ENCODE measurements around the gene EIF6.

EIF6 gene

GRCh38 chr20:35274172-35275092 lies 10.1 kb downstream of the EIF6 start:
- no peak for TF ChIP-seq POLR2AphosphoS5 (IDR thresholded peaks at IDR 0.05; ENCODE audit: low read depth, low read length)
- 0 out of 2 replicates have a peak, but pooled peaks have one; percentile 4 for TF ChIP-seq POLR2A (IDR thresholded peaks at IDR 0.05; ENCODE audit: low read depth, low read length)
- DNase-seq (ENCODE audit: insufficient read length, low spot score) (no peak), FAIRE-seq (no peak)

- DNase-seq (ENCODE audit: insufficient read length, low spot score) = no peak
- TF ChIP-seq POLR2A (IDR thresholded peaks at IDR 0.05; ENCODE audit: low read depth, low read length) (no peak), POU2F2 (IDR thresholded peaks at IDR 0.05; ENCODE audit: low read depth, low read length) (no peak), POLR2AphosphoS5 (IDR thresholded peaks at IDR 0.05; ENCODE audit: low read depth, low read length) (no peak), SPI1 (IDR thresholded peaks at IDR 0.05; ENCODE audit: low read depth, low read length) (no peak), PAX5 (IDR thresholded peaks at IDR 0.05; ENCODE audit: insufficient read depth, low read length, severe bottlenecking) (no peak), TAF1 (IDR thresholded peaks at IDR 0.05; ENCODE audit: low read depth, low read length) (no peak)
- no peak for FAIRE-seq
Measured at GRCh38 chr20:35273449-35274171, 11.0 kb downstream of the EIF6 start.

DNA sequence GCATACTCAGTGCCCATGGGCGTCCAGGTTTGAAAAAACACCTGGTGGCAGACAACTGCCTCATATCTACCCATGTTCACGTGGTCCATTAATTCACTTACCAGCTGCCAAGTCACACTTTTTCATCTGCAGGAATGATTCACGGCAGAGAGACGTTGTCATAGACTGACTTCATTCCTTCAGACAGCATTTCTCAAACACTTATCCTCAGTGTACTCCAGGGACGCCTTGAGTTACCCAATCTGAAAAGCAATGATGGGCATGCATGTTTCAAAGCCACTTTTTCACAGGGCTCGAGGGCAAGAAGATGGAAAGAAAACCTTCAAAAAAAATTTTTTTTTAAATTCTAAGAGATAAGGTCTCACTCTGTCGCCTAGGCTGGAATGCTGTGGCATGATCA lies 12.7 kb downstream of the EIF6 start:
- FAIRE-seq (no peak), DNase-seq (ENCODE audit: insufficient read length, low spot score) (no peak)
- TF ChIP-seq TAF1 (IDR thresholded peaks at IDR 0.05; ENCODE audit: low read depth, low read length) (no peak), POLR2A (IDR thresholded peaks at IDR 0.05; ENCODE audit: low read depth, low read length) (no peak), POU2F2 (IDR thresholded peaks at IDR 0.05; ENCODE audit: low read depth, low read length) (no peak), PAX5 (IDR thresholded peaks at IDR 0.05; ENCODE audit: insufficient read depth, low read length, severe bottlenecking) (no peak), SPI1 (IDR thresholded peaks at IDR 0.05; ENCODE audit: low read depth, low read length) (no peak), POLR2AphosphoS5 (IDR thresholded peaks at IDR 0.05; ENCODE audit: low read depth, low read length) (no peak)

DNA sequence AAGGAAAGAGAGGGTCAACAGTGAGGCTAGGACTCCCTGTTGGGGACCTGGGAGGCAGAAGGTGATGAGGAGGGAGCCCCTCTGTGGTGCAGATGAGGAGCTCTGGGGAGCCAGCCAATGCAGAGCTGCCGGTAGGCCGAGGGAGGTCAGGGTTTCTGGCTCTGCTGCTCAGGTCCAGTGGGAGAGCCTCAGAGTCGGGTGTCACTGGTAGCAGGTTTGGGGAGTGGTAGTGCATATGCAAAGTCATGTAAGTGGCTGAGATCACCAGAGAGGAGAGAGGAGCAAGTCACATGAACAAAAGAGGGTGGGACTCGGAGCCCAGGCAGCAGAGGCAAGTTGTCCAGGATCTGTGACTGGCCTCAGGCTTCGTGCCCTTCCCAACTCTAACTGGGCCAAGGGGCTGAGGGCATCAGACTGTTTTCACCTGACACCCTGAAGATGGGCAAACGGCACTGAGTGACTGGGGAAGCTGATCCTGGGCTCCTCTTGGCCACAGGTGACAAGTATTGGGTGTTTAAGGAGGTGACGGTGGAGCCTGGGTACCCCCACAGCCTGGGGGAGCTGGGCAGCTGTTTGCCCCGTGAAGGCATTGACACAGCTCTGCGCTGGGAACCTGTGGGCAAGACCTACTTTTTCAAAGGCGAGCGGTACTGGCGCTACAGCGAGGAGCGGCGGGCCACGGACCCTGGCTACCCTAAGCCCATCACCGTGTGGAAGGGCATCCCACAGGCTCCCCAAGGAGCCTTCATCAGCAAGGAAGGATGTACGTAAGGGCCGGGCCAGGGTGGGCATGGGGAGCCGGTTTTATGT lies 13.3 kb downstream of the EIF6 start:
- FAIRE-seq (no peak), DNase-seq (ENCODE audit: insufficient read length, low spot score) (no peak)
- TF ChIP-seq POLR2AphosphoS5 (IDR thresholded peaks at IDR 0.05; ENCODE audit: low read depth, low read length) (no peak), POU2F2 (IDR thresholded peaks at IDR 0.05; ENCODE audit: low read depth, low read length) (no peak), SPI1 (IDR thresholded peaks at IDR 0.05; ENCODE audit: low read depth, low read length) (no peak), TAF1 (IDR thresholded peaks at IDR 0.05; ENCODE audit: low read depth, low read length) (no peak), PAX5 (IDR thresholded peaks at IDR 0.05; ENCODE audit: insufficient read depth, low read length, severe bottlenecking) (no peak), POLR2A (IDR thresholded peaks at IDR 0.05; ENCODE audit: low read depth, low read length) (no peak)

DNA sequence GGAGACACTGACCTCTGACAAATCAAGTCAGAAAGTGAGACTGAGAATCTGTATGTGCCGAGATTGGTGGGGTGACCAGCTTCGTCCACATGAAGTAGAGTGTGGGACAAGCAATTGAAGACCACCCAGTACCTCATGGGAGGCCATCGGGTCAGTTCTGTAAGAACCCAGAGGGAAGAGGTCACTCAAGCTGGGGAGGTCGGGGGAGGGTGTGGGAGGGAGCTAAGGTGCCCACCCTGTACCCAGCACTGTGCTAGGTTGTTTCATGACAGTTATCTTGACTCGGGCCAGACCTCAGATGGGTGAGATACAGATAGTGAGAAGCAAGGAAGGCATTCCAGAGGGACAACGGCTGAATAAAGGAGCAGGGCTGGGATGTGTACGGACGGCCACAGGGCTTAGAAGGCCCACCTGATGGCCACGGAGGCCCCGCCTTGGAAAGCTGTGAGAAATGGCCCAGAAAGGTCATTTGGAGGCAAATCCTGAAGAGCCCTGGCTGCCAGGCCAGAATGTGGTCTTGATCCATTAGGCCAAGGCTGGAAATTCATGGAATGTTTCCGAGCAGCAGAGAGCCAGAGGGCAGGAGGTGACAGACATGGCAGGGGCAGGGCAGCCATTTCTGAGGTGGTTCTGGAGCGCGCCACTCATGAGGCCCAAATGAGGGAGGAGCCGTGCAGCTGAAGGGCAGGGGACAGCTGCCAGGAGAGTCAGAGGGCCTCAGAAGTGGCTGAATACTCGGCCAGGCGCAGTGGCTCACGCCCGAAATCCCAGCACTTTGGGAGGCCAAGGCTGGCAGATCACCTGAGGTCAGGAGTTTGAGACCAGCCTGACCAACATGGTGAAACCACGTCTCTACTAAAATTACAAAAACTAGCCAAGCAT lies 14.3 kb downstream of the EIF6 start:
- FAIRE-seq = no peak
- TF ChIP-seq POLR2A (IDR thresholded peaks at IDR 0.05; ENCODE audit: low read depth, low read length) = no peak
- TF ChIP-seq POLR2AphosphoS5 (IDR thresholded peaks at IDR 0.05; ENCODE audit: low read depth, low read length) = no peak
- TF ChIP-seq POU2F2 (IDR thresholded peaks at IDR 0.05; ENCODE audit: low read depth, low read length) = no peak
- no peak for TF ChIP-seq TAF1 (IDR thresholded peaks at IDR 0.05; ENCODE audit: low read depth, low read length)
- TF ChIP-seq SPI1 (IDR thresholded peaks at IDR 0.05; ENCODE audit: low read depth, low read length) = no peak
- TF ChIP-seq PAX5 (IDR thresholded peaks at IDR 0.05; ENCODE audit: insufficient read depth, low read length, severe bottlenecking) = no peak
- no peak for DNase-seq (ENCODE audit: insufficient read length, low spot score)

- peak; percentile 76 for FAIRE-seq
- DNase-seq (ENCODE audit: insufficient read length, low spot score) = peak; percentile 71
- TF ChIP-seq SPI1 (IDR thresholded peaks at IDR 0.05; ENCODE audit: low read depth, low read length) (no peak), PAX5 (IDR thresholded peaks at IDR 0.05; ENCODE audit: insufficient read depth, low read length, severe bottlenecking) (no peak), POLR2AphosphoS5 (IDR thresholded peaks at IDR 0.05; ENCODE audit: low read depth, low read length) (no peak), POU2F2 (IDR thresholded peaks at IDR 0.05; ENCODE audit: low read depth, low read length) (no peak), TAF1 (IDR thresholded peaks at IDR 0.05; ENCODE audit: low read depth, low read length) (no peak), POLR2A (IDR thresholded peaks at IDR 0.05; ENCODE audit: low read depth, low read length) (no peak)
Measured at GRCh38 chr20:35269055-35269781, 15.4 kb downstream of the EIF6 start.

DNA sequence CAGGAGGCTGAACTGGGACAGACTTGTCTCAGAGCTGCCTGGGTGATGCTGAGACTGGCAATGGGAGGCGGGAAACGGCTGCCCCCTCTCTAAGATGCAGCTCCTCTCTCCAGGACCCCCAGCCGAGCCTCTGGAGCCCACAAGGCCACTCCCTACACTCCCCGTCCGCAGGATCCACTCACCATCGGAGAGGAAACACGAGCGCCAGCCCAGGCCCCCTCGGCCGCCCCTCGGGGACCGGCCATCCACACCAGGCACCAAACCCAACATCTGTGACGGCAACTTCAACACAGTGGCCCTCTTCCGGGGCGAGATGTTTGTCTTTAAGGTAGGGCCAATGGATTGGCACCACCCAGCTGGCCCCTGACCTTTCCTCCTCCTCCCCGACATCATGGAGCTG lies 17.5 kb downstream of the EIF6 start:
- no peak for DNase-seq (ENCODE audit: insufficient read length, low spot score)
- TF ChIP-seq POU2F2 (IDR thresholded peaks at IDR 0.05; ENCODE audit: low read depth, low read length) (no peak), POLR2AphosphoS5 (IDR thresholded peaks at IDR 0.05; ENCODE audit: low read depth, low read length) (no peak), POLR2A (IDR thresholded peaks at IDR 0.05; ENCODE audit: low read depth, low read length) (no peak), SPI1 (IDR thresholded peaks at IDR 0.05; ENCODE audit: low read depth, low read length) (no peak), TAF1 (IDR thresholded peaks at IDR 0.05; ENCODE audit: low read depth, low read length) (no peak), PAX5 (IDR thresholded peaks at IDR 0.05; ENCODE audit: insufficient read depth, low read length, severe bottlenecking) (no peak)
- no peak for FAIRE-seq

GRCh38 chr20:35264755-35265154 lies 19.8 kb downstream of the EIF6 start:
- TF ChIP-seq TAF1 (IDR thresholded peaks at IDR 0.05; ENCODE audit: low read depth, low read length) = no peak
- TF ChIP-seq POU2F2 (IDR thresholded peaks at IDR 0.05; ENCODE audit: low read depth, low read length) = no peak
- TF ChIP-seq POLR2AphosphoS5 (IDR thresholded peaks at IDR 0.05; ENCODE audit: low read depth, low read length) = no peak
- no peak for TF ChIP-seq POLR2A (IDR thresholded peaks at IDR 0.05; ENCODE audit: low read depth, low read length)
- no peak for TF ChIP-seq PAX5 (IDR thresholded peaks at IDR 0.05; ENCODE audit: insufficient read depth, low read length, severe bottlenecking)
- TF ChIP-seq SPI1 (IDR thresholded peaks at IDR 0.05; ENCODE audit: low read depth, low read length) = no peak
- FAIRE-seq = no peak
- no peak for DNase-seq (ENCODE audit: insufficient read length, low spot score)

Measured in GM12891 (cell line).